Erythroblast (primary cell): ENCODE measurements around the gene CCS.

ENCODE experiments used
- GATA1 ChIP-seq: IDR thresholded peaks from 2 replicates; pipeline ENCODE4 v1.6.1; 2011; ENCODE audit warnings: low read depth, mild to moderate bottlenecking, control low read depth, low read length, moderate library complexity
- POLR2A ChIP-seq: IDR thresholded peaks from 2 replicates; pipeline ENCODE4 v1.6.1; 2011; ENCODE audit warnings: mild to moderate bottlenecking, low read length

- TF ChIP-seq POLR2A, result no peak
- TF ChIP-seq GATA1, result no peak
Observed at GRCh38 chr11:66603072-66603471, 10.1 kb downstream of the CCS start.
